GM21576 (cell line): ENCODE measurements around the gene SAE1.
A peak's percentile ranks its signal among the peaks of the same experiment; 100 is the strongest.

Experiments used
- ATAC-seq: cut with Tn5 transposase; IDR thresholded peaks from one replicate; pipeline ENCODE4 v1.9.1; 2021; ENCODE audit warnings: mild to moderate bottlenecking, moderate library complexity; ENCODE audit not compliant: unreplicated experiment

Gene SAE1

GRCh38 chr19:47209319-47210179, 78.9 kb downstream of the SAE1 start:
- ATAC-seq, result no peak

- no peak for ATAC-seq
These were observed 79.5 kb downstream of the SAE1 start for GRCh38 chr19:47210180-47210490.

- ATAC-seq, result no peak
These were observed 80.2 kb downstream of the SAE1 start for GRCh38 chr19:47210689-47211316.

- ATAC-seq, result no peak
These were observed 84.9 kb downstream of the SAE1 start for GRCh38 chr19:47215581-47215980.

- no peak for ATAC-seq
These were observed 90.6 kb downstream of the SAE1 start for GRCh38 chr19:47221080-47221841.

- no peak for ATAC-seq
These were observed 91.3 kb downstream of the SAE1 start for GRCh38 chr19:47221890-47222289.

GRCh38 chr19:47225746-47226425, 95.3 kb downstream of the SAE1 start:
- peak; percentile 24 for ATAC-seq

GRCh38 chr19:47226426-47227351, 96.1 kb downstream of the SAE1 start:
- ATAC-seq, result peak; percentile 20

GRCh38 chr19:47227352-47228167, 96.9 kb downstream of the SAE1 start:
- ATAC-seq, result no peak

- ATAC-seq, result no peak
These were observed 97.7 kb downstream of the SAE1 start for GRCh38 chr19:47228168-47228936.

GRCh38 chr19:47228937-47229675, 98.5 kb downstream of the SAE1 start:
- ATAC-seq, result no peak

- no peak for ATAC-seq
These were observed 99.0 kb downstream of the SAE1 start for GRCh38 chr19:47229676-47230053.

GRCh38 chr19:47230054-47230920, 99.7 kb downstream of the SAE1 start:
- ATAC-seq, result no peak

- no peak for ATAC-seq
These were observed 100.2 kb downstream of the SAE1 start, which contains the start of gene BBC3 for GRCh38 chr19:47230921-47231214. TSS of gene BBC3 (minus strand) at chr19:47231199. CDS start at chr19:47228431, 2,768 bp downstream.

- no peak for ATAC-seq
These were observed 100.8 kb downstream of the SAE1 start for GRCh38 chr19:47231215-47232054.
